Prostate gland (tissue), 2 donors: ENCODE results near the gene IGF1. TPM values are rescaled to one million over a fixed set of nuclear protein-coding genes. Genes with fewer than 3 reads are reported as not detected.

Source experiments
- DNase-seq: peaks from one replicate; pipeline ENCODE4 v3.0.0-alpha.2; 2019; ENCODE audit warnings: low spot score
- H3K27ac ChIP-seq, 2 donors: fragments of 200-600 bp; sonication (generic); 2 replicates each; pipeline ENCODE4 v1.5.1; 2017 to 2019
- H3K27me3 ChIP-seq: fragments of 200-600 bp; sonication (generic); replicated peaks from 2 replicates; pipeline ENCODE4 v1.5.1; 2019; ENCODE audit not compliant: insufficient read depth
- H3K36me3 ChIP-seq, 2 donors: fragments of 200-600 bp; sonication (generic); 1 replicate in 1 of 2; 2 replicates in 1 of 2; pipeline versions ENCODE4 v1.5.1 to v1.8.1; 2017 to 2019
- H3K4me1 ChIP-seq: fragments of 200-600 bp; sonication (generic); replicated peaks from 2 replicates; pipeline ENCODE4 v1.5.1; 2019
- H3K4me3 ChIP-seq, 2 donors: fragments of 200-600 bp; sonication (generic); 2 replicates each; pipeline ENCODE4 v1.5.1; 2017 to 2019
- H3K9me3 ChIP-seq: fragments of 200-600 bp; sonication (generic); 2 replicates; pipeline ENCODE4 v1.5.1; 2017
- CTCF ChIP-seq, 4 experiments: fragments of 200-600 bp in 2 of 4; fragments of 450-650 bp in 2 of 4; sonication (generic) in 2 of 4; IDR thresholded peaks; 1 replicate in 3 of 4; 2 replicates in 1 of 4; pipeline ENCODE4 v1.5.1; 2016 to 2019; ENCODE audit warnings: antibody characterized with exemption in 4 of 4, mild to moderate bottlenecking in 2 of 4, moderate library complexity in 2 of 4
- POLR2A ChIP-seq: fragments of 450-650 bp; IDR thresholded peaks from one replicate; pipeline ENCODE4 v1.6.1; 2016; ENCODE audit warnings: antibody characterized with exemption, mild to moderate bottlenecking
- POLR2AphosphoS5 ChIP-seq: sonication (generic); formaldehyde crosslinking; IDR thresholded peaks from one replicate; pipeline ENCODE4 v1.6.1; 2017; ENCODE audit warnings: antibody characterized with exemption
- WGBS: methylation state at CpG from one replicate; pipeline ENCODE4 v1.1.5; 2018; 5-methylcytosine and 5-hydroxymethylcytosine counted together
- intact Hi-C: fragments of 100-400 bp; cut with DNase I; formaldehyde crosslinking; loops from one replicate; pipeline ENCODE4 v1.14.2; 2022
- total RNA-seq, 2 donors: library from RNA; depleted of rRNA; stranded (reverse); fragments of >200 nt; gene quantifications; one replicate each; pipeline ENCODE4 v1.1.0, GENCODE V29; 2016

The IGF1 gene
- total RNA-seq, 2 donors from 2014 or later, result 6.9 to 35.6 TPM

DNA sequence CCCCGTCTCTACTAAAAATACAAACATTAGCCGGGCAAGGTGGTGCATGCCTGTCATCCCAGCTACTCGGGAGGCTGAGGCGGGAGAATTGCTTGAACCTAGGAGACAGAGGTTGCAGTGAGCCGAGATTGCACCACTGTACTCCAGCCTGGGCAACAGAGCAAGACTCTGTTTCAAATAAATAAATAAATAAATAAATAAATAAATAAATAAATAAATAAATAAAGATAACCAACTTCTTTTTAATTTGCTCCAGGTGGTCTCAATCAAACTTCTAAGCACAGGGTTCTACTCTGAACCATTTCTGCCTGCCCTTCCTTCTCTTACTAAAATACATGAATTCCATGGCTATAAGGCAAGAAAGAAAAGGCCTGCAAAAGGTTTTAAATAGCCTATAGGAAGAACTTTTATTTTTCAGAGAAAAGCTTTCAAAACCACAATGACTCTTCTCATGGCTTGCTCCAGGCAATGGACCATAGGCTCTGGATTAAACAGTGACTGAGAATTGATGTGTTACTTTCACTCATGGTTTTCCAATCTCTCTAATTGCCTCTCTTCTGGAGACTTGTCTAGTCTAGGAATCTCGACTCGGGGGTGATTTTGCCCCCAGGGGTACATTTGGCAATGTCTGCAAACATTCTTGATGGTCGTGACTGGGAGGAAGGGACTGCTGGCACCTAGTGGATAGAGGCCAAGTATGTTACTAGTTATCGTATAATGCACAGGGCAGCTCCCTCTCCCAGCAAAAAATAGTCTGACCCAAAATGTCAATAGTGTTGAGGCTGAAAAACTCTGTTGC, 14.4 kb downstream of the IGF1 start:
- intact Hi-C loops, result no loop called here
- Histone ChIP-seq H3K36me3 (no peaks in the 10 kb centered on the region), H3K9me3 (no peaks in the 10 kb centered on the region), H3K4me3 (no peak overlapping the region), H3K27me3 (no peaks in the 10 kb centered on the region), H3K27ac (no peak overlapping the region), H3K4me1 (no peaks in the 10 kb centered on the region)
- no peak for TF ChIP-seq POLR2A
- no peak for TF ChIP-seq CTCF (IDR thresholded peaks at IDR 0.05)
- TF ChIP-seq POLR2AphosphoS5, result no peak
- no peak for DNase-seq
- WGBS, result 79% methylated on average over 9 of the region's 9 CpGs

- Histone ChIP-seq H3K27ac (peak overlapping the region in 1 of 2 donors; percentile 21), H3K4me3 (no peak overlapping the region), H3K36me3 (no peaks in the 10 kb centered on the region), H3K4me1 (no peaks in the 10 kb centered on the region), H3K9me3 (no peaks in the 10 kb centered on the region), H3K27me3 (no peaks in the 10 kb centered on the region)
- TF ChIP-seq POLR2A, result no peak
- no peak for TF ChIP-seq CTCF (IDR thresholded peaks at IDR 0.05)
- no peak for TF ChIP-seq POLR2AphosphoS5
- intact Hi-C loops, result no loop called here
- no peak for DNase-seq
- 86% methylated on average over 2 of the region's 2 CpGs for WGBS
Observed at GRCh38 chr12:102463659-102464249, 16.6 kb downstream of the IGF1 start.

GRCh38 chr12:102462795-102463465, 17.4 kb downstream of the IGF1 start:
- DNase-seq, result no peak
- 66% methylated on average over 8 of the region's 8 CpGs for WGBS
- Histone ChIP-seq H3K4me1 (no peaks in the 10 kb centered on the region), H3K27me3 (no peaks in the 10 kb centered on the region), H3K4me3 (no peak overlapping the region), H3K27ac (peak overlapping the region in 1 of 2 donors; percentile 21), H3K36me3 (no peaks in the 10 kb centered on the region), H3K9me3 (no peaks in the 10 kb centered on the region)
- no peak for TF ChIP-seq CTCF (IDR thresholded peaks at IDR 0.05)
- no peak for TF ChIP-seq POLR2A
- TF ChIP-seq POLR2AphosphoS5, result no peak
- intact Hi-C loops, result no loop called here

GRCh38 chr12:102462386-102462785, 18.0 kb downstream of the IGF1 start:
- 96% methylated on average over 1 of the region's 1 CpG for whole genome bisulfite sequencing
- Histone ChIP-seq H3K9me3 (no peaks in the 10 kb centered on the region), H3K27me3 (no peaks in the 10 kb centered on the region), H3K36me3 (no peaks in the 10 kb centered on the region), H3K4me1 (no peaks in the 10 kb centered on the region), H3K4me3 (no peak overlapping the region), H3K27ac (no peak overlapping the region)
- TF ChIP-seq POLR2A (no peak), POLR2AphosphoS5 (no peak), CTCF (IDR thresholded peaks at IDR 0.05) (no peak)
- no peak for DNase-seq
- intact Hi-C loops, result no loop called here
